GM12865 (cell line): ENCODE results near the gene TLL2.

Experiments used
- DNase-seq: peaks from one replicate; pipeline ENCODE4 v3.0.0; 2010; ENCODE audit warnings: low read depth
- H3K4me3 ChIP-seq: 2 replicates; pipeline ENCODE4 v1.5.1; 2011; ENCODE audit warnings: mild to moderate bottlenecking, low read depth, low read length, control low read depth
- TF ChIP-seq, protein P1 (sequence below): IDR thresholded peaks from 2 replicates; pipeline ENCODE4 v1.5.1; 2011; ENCODE audit warnings: low read length, control low read depth, low read depth, inconsistent platforms; ENCODE audit not compliant: insufficient read depth; ENCODE audit errors: missing control alignments

Gene TLL2

DNA sequence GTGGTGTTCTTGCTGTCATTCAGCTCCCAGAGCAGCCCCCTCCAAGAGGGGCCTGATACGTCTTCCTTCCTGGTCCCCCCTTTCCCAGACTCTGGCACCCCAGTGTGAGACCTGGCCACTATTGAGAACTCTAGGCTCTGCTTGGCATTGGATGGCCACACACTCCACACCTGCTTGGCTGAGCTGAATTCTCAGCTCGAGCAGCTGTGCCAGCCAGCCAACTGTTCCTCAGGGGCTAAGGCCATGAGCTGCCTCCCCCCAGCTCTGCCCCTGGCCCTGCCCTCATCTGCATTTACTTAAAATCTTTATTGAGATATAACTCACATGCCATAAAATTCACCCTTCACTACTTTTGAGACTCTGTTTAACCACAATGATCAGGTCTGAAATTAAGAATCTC lies 6.7 kb downstream of the TLL2 start:
- TF ChIP-seq, protein P1, sequence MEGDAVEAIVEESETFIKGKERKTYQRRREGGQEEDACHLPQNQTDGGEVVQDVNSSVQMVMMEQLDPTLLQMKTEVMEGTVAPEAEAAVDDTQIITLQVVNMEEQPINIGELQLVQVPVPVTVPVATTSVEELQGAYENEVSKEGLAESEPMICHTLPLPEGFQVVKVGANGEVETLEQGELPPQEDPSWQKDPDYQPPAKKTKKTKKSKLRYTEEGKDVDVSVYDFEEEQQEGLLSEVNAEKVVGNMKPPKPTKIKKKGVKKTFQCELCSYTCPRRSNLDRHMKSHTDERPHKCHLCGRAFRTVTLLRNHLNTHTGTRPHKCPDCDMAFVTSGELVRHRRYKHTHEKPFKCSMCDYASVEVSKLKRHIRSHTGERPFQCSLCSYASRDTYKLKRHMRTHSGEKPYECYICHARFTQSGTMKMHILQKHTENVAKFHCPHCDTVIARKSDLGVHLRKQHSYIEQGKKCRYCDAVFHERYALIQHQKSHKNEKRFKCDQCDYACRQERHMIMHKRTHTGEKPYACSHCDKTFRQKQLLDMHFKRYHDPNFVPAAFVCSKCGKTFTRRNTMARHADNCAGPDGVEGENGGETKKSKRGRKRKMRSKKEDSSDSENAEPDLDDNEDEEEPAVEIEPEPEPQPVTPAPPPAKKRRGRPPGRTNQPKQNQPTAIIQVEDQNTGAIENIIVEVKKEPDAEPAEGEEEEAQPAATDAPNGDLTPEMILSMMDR = no peak
- DNase-seq = no peak
- no peak overlapping the region for H3K4me3 ChIP-seq

DNA sequence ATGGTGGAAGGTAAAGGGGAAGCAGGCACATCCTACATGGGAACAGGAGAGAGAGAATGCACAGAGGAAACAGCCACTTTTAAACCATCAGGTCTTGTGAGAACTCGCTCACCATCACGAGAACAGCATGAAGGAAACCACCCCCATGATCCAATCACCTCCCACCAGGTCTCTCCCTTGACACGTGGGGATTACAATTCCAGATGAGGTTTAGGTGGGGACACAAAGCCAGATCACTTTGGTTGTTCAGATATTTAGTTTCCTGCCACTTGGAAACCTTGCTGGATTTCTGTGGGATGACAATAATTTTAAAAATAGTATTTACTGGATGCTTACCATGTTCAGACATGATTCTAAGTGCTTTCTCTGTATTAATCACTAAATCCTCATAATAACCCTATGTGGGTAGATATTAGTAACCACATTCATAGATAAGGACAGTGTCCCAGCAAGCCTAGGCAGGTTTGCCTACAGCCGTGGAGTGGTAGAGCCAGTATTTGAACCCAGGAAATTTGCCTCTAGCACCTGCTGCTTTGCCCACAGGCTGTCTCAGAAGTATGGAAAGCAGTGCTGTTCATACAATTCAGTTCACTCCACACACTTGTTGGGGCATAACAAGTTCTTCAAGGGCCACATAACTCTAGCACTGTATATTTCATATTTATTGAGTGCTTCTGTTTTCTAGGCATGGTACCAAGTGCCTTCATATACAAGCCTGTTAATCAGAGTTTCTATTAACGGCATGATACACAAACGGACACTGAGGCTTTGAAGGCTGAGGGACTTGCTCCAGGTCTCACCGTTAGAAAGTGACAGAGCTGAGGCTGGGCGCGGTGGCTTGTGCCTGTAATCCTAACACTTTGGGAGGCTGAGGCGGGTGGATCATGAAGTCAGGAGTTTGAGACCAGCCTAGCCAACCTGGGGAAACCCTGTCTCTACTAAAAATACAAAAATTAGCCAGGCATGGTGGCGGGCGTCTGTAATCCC lies 8.3 kb downstream of the TLL2 start:
- no peak overlapping the region for H3K4me3 ChIP-seq
- TF ChIP-seq, protein P1 = no peak
- DNase-seq = peak; percentile 37

DNA sequence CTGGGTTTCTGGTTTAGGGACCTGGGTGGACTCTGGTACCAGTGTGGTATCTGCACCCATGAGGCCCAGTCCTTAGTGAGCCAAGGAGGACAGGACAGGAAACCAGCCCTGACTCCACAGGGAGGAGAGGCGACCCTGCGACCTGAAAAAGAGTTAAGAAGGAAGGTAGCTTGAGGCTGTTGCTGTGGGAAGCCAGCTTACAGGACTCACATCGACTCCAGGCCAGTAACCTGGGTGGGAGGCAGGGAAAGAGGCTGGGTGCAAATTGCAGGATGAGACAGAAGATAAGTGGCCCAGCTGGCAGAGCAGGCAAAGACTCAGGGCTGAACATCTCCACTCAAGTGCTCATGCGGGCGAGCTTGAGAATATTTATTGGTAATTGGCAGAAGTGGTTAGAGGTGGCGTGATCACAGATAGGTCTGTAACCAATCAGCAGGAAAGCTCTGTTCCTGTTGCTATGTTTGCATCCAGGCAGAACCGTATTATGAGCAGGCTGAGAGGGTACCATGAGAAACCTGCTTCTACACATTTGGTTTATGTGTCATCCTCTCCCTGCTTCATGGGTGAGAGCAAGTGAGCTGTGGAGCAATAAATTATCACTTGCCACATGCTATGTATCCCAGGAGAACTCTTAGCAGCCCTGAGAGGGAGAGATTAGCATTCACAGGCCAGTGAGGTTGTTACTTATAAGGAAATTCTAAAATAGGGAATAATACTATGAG lies 11.0 kb downstream of the TLL2 start:
- DNase-seq = no peak
- TF ChIP-seq, protein P1 = no peak
- H3K4me3 ChIP-seq = no peak overlapping the region

DNA sequence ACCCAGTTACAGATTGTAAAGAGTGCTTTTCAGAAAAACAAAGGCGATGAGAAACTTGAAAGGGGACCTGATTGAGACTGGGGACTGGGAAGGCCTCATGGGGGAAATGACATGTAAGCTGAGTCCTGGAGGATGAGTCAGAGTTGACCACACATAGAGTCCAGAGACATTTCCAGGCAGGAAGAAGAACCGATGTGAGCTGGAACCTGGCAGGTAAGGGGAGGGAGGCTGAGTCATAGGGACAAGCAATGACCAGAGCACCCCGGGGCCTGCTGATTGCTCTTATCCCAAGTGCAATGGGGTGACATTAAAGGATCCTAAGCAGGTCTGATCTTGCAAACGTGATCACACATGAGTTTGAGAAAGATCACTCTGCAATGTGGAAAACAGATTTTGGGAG lies 11.7 kb downstream of the TLL2 start:
- TF ChIP-seq, protein P1 = no peak
- no peak overlapping the region for H3K4me3 ChIP-seq
- DNase-seq = no peak

DNA sequence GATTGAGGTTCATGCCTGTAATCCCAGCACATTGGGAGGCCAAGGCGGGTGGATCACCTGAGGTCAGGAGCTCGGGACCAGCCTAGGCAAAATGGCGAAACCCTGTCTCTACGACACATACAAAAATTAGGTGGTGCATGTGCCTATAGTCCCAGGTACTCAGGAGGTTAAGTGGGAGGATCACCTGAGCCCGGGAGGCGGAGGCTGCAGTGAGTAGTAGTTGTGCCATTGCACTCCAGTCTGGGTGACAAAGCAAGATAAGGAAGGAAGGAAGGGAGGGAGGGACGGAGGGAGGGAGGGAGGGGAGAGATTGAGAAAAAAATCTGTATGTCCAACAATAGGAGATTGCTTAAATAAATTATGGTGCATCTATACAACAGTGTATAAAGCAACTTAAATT lies 13.2 kb downstream of the TLL2 start:
- no peak for DNase-seq
- TF ChIP-seq, protein P1 = no peak
- no peak overlapping the region for H3K4me3 ChIP-seq

DNA sequence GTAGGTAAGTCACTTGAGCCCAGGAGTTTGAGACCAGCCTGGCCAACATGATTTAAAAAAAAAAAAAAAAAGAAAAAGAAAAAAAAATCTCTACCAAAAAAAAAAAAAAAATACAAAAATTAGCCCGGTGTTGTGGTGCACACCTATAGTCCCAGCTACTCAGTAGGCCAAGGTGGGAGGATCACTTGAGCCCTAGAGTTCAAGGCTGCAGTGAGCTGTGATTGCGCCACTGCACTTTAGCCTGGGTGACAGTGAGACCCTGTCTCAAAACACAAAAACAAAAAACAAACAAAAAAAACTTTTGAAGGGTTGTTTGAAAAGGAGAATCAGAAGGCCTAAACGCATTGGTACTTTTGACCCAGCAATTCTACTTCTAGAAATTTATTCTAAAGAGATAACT lies 13.7 kb downstream of the TLL2 start:
- no peak for DNase-seq
- TF ChIP-seq, protein P1 = no peak
- no peak overlapping the region for H3K4me3 ChIP-seq
